ENCODE data around the gene NAGA.

- TF ChIP-seq CTCF (IDR thresholded peaks at IDR 0.05) (no peak), POLR2A (IDR thresholded peaks at IDR 0.05) (no peak)
These were observed 19.9 kb downstream of the NAGA start for GRCh38 chr22:42050641-42051180.
